K562 (cell line): Measurements from ENCODE around the gene HGFAC. TPM values are rescaled to one million over a fixed set of nuclear protein-coding genes. Genes with fewer than 3 reads are reported as not detected.

Experiments
- ATAC-seq: fragments of 200-7000 bp; cut with Tn5 transposase; 3 replicates; pipeline ENCODE4 v1.9.1; 2020; ENCODE audit warnings: moderate library complexity
- BruUV-seq: library from RNA; stranded (reverse); fragments of 400-500 nt; replicated peaks from 2 replicates; lab custom pipeline; 2021; lab: Mats Ljungman, UMichigan
- CTCF ChIA-PET: fragments of 300-600 bp; formaldehyde crosslinking; extraction: SDS; loops from one replicate; lab custom pipeline; 2021; ENCODE audit warnings: low intra/inter-chr PET ratio; lab: Yijun Ruan, JAX
- POLR2A ChIA-PET: fragments of 300-600, 350-650 bp; sonication (Branson Sonifier 250); formaldehyde crosslinking; extraction: SDS; loops from one replicate; lab custom pipeline; 2021; ENCODE audit warnings: antibody characterized with exemption, inconsistent platforms; lab: Yijun Ruan, JAX
- DNase-seq, 4 experiments: peaks; one replicate each; pipeline versions ENCODE4 v3.0.0 to v3.0.0-alpha.2; 2011 to 2018; ENCODE audit warnings: low spot score in 3 of 4, mixed read lengths in 3 of 4; ENCODE audit errors: extremely low read depth in 1 of 4
- FAIRE-seq: peaks from 2 replicates; lab custom pipeline; 2011; peaks lifted over from hg19 to GRCh38; lab: Jason Lieb, UNC
- H2AFZ ChIP-seq: 2 replicates; pipeline ENCODE4 v1.6.0; 2011; ENCODE audit warnings: low read depth, low read length, control low read depth, inconsistent platforms
- H3K27ac ChIP-seq: fragments of 200-600 bp; 3 replicates; pipeline ENCODE4 v1.8.0; 2011; ENCODE audit warnings: low read depth, mild to moderate bottlenecking, control low read depth, inconsistent platforms, low read length, moderate library complexity, mixed read lengths; ENCODE audit errors: extremely low read depth
- H3K27me3 ChIP-seq, 2 experiments: fragments of 300-600 bp in 1 of 2; 2 replicates in 1 of 2; 3 replicates in 1 of 2; pipeline versions ENCODE4 v1.6.0 to v1.8.0; 2011; ENCODE audit warnings: inconsistent platforms in 2 of 2, low read length in 2 of 2, mild to moderate bottlenecking in 1 of 2, mixed read lengths in 1 of 2, moderate library complexity in 1 of 2; ENCODE audit not compliant: control insufficient read depth in 2 of 2, insufficient read depth in 2 of 2
- H3K36me3 ChIP-seq: fragments of 300-600 bp; 3 replicates; pipeline ENCODE4 v1.8.0; 2011; ENCODE audit warnings: mild to moderate bottlenecking, low read length, inconsistent platforms; ENCODE audit not compliant: control insufficient read depth, insufficient read depth
- H3K4me1 ChIP-seq, 2 experiments: fragments of 200-600 bp in 1 of 2; replicated peaks in 1 of 2; 2 replicates in 1 of 2; 3 replicates in 1 of 2; pipeline versions ENCODE4 v1.5.1 to v1.8.0; 2011; ENCODE audit warnings: inconsistent platforms in 2 of 2, low read length in 2 of 2, mild to moderate bottlenecking in 1 of 2, mixed read lengths in 1 of 2, moderate library complexity in 1 of 2; ENCODE audit not compliant: control insufficient read depth in 2 of 2, insufficient read depth in 2 of 2
- H3K4me2 ChIP-seq: 2 replicates; pipeline ENCODE4 v1.6.1; 2011; ENCODE audit warnings: low read length, control low read depth, inconsistent platforms, mixed read lengths; ENCODE audit not compliant: insufficient read depth
- H3K4me3 ChIP-seq: fragments of 200-600 bp; sonication (generic), shearing (Covaris generic); 2 replicates; pipeline ENCODE4 v1.5.1; 2016; ENCODE audit warnings: control low read depth, inconsistent platforms
- H3K79me2 ChIP-seq: fragments of 200-600 bp; 3 replicates; pipeline ENCODE4 v1.8.0; 2011; ENCODE audit warnings: low read length, inconsistent platforms; ENCODE audit not compliant: control insufficient read depth, insufficient read depth
- H3K9ac ChIP-seq, 2 experiments: 2 replicates each; pipeline versions ENCODE4 v1.6.0 to v1.6.1; 2011; ENCODE audit warnings: low read depth in 2 of 2, low read length in 2 of 2, control low read depth in 1 of 2, inconsistent platforms in 1 of 2, mild to moderate bottlenecking in 1 of 2, mixed read lengths in 1 of 2; ENCODE audit not compliant: insufficient read depth in 1 of 2
- H3K9me1 ChIP-seq: one replicate; pipeline ENCODE4 v1.6.0; 2011; ENCODE audit warnings: inconsistent platforms, mild to moderate bottlenecking, low read length, moderate library complexity; ENCODE audit not compliant: control insufficient read depth, insufficient read depth
- H3K9me3 ChIP-seq: replicated peaks from 2 replicates; pipeline ENCODE4 v1.5.1; 2011; ENCODE audit warnings: low read depth, low read length, inconsistent platforms; ENCODE audit not compliant: control insufficient read depth, insufficient read depth
- H4K20me1 ChIP-seq: replicated peaks from 2 replicates; pipeline ENCODE4 v1.6.1; 2011; ENCODE audit warnings: low read length, inconsistent platforms, mixed read lengths; ENCODE audit not compliant: control insufficient read depth, insufficient read depth
- GATAD2B ChIP-seq: fragments of 450-650 bp; IDR thresholded peaks from 2 replicates; pipeline ENCODE4 v1.6.1; 2017; ENCODE audit warnings: mild to moderate bottlenecking, borderline replicate concordance
- HNRNPLL ChIP-seq: fragments of 200-400 bp; formaldehyde crosslinking; IDR thresholded peaks from 2 replicates; pipeline ENCODE4 v1.6.1; 2017; ENCODE audit warnings: low read length, low read depth, mild to moderate bottlenecking; ENCODE audit not compliant: poor library complexity, severe bottlenecking
- PHF8 ChIP-seq: fragments of 200-600 bp; sonication (generic); IDR thresholded peaks from 2 replicates; pipeline ENCODE4 v1.6.1; 2012; ENCODE audit warnings: mixed run types, mild to moderate bottlenecking, inconsistent platforms, low read length, moderate library complexity, borderline replicate concordance
- ZNF41 ChIP-seq: fragments of 250-450 bp; sonication (Bioruptor Pico); conservative IDR thresholded peaks from 2 replicates; pipeline ENCODE4 v1.4.0; 2020; ENCODE audit warnings: mild to moderate bottlenecking
- WGBS: fragments of 100-300 bp; shearing (Covaris generic); methylation state at CpG from one replicate; pipeline ENCODE4 v1.1.6; 2016; ENCODE audit warnings: low coverage, mixed read lengths; ENCODE audit not compliant: insufficient coverage; ENCODE audit errors: missing lambda C conversion rate; 5-methylcytosine and 5-hydroxymethylcytosine counted together
- in situ Hi-C: fragments of 300-500 bp; cut with MboI; formaldehyde crosslinking; loops from 4 replicates; pipeline ENCODE4 v1.15.0; 2018; ENCODE audit warnings: inconsistent platforms, mixed read lengths
- intact Hi-C: fragments of 100-400 bp; cut with micrococcal nuclease; formaldehyde crosslinking; loops from 2 replicates; pipeline ENCODE4 v1.14.2; 2022
- polyA plus RNA-seq, 8 experiments: library from polyadenylated mRNA; depleted of rRNA in 4 of 8; stranded (reverse) in 5 of 8; unstranded in 3 of 8; fragments of >200 nt; fragmentation: Nextera tagmentation in 2 of 8; fragmentation: Illumina TruSeq in 1 of 8; extraction: Ambion mirVana in 2 of 8; extraction: Trizol in 1 of 8; gene quantifications; 2 replicates each; pipeline versions ENCODE4 v1.2.1 to v1.2.3, GENCODE V29; 2011 to 2014; ENCODE audit warnings: inconsistent platforms in 1 of 8, missing spikeins in 1 of 8
- total RNA-seq, 7 experiments: library from RNA; depleted of rRNA in 6 of 7; stranded (reverse); fragments of >200 nt in 6 of 7; fragmentation: Illumina TruSeq in 2 of 7; extraction: Trizol in 2 of 7; gene quantifications; 2 replicates each; pipeline versions ENCODE4 v1.2.1 to v1.2.3, GENCODE V29; 2011 to 2021; ENCODE audit warnings: low replicate concordance in 1 of 7

Gene HGFAC
- total and polyA plus RNA-seq, 9 of the 15 experiments (the other 6 are each of a cell fraction or from before 2014, with no cell fraction given), result 0.13 TPM; not detected in 8

- TF ChIP-seq GATAD2B, result no peak
Observed at GRCh38 chr4:3462790-3463415, 21.1 kb downstream of the HGFAC start, which contains the start of gene DOK7 (continued).

DNA sequence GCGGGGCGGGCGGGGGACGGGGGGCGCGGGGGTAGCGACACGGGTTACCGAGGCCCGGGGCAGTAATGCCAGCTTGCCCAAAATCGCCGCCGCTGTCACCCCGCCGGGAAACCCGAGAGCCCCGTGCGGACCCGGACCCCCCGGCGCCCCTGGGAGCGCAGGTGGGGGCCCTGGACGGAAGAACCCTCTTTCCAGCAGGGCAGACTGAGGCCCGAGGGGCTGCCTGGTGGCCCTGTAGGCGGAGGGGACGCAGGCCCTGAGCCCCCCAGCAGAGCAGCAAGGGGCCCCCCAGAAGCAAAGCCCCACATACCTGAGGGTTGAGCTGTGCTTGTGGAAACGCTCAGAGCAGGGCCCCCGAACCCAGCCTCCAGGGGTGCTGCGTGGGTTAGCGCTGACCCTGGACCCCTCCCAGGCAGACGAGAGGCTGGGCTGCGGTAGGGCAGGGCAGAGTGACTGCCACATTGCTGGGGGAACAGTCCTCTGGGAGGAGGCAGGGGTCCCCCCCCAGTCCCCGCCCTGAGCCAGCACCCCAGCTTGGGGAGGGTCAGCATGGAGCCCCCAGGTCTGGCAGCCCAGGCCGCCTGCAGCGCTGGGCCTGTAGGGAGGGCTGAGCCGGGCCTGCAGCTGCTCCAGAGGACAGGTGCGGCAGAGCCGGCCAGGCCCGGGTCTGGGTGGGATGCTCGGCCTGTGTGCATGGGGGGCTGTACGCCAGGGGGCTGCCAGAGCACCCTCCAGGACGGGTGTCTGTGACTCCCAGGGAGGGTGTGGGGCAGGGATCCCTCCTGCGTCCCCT is 22.0 kb downstream of the HGFAC start:
- intact Hi-C loops (no loop called here), in situ Hi-C loops (no loop called here)
- H3K79me2 ChIP-seq, result no peaks in the 10 kb centered on the region
- no peak overlapping the region for H3K4me3 ChIP-seq
- no peak for TF ChIP-seq PHF8
- no peak for TF ChIP-seq HNRNPLL
- TF ChIP-seq ZNF41 (CRISPR knock-in tag), result no peak
- peaks cover 7% of the 10 kb centered on the region; the same call in 1 of the 2 replicates for H3K9me3 ChIP-seq
- H4K20me1 ChIP-seq, result peaks cover 12% of the 10 kb centered on the region; the same call in 1 of the 2 replicates
- FAIRE-seq, result no peak
- peaks cover 25 to 60% of the 10 kb centered on the region in 2 experiments for H3K27me3 ChIP-seq
- H3K4me1 ChIP-seq, result peaks cover 0 to 34% of the 10 kb centered on the region in 2 experiments; a peak in 2 of 5 replicates
- H3K9me1 ChIP-seq, result peaks cover 2% of the 10 kb centered on the region
- H3K4me2 ChIP-seq, result no peak overlapping the region
- no peak overlapping the region for H3K9ac ChIP-seq
- no peak overlapping the region for H2AFZ ChIP-seq
- BruUV-seq, result no TSS peak
- no peak for DNase-seq
- POLR2A ChIA-PET, result interaction anchor here (1.3 kb wide), 1 partner anchor 328 kb away, joined by 4 read pairs; no protein-coding TSS in a partner anchor
- 2% methylated on average over 11 of the region's 43 CpGs for WGBS
- CTCF ChIA-PET, result no interaction called here
- no peak overlapping the region for H3K27ac ChIP-seq
- ATAC-seq, result no peak
- H3K36me3 ChIP-seq, result no peaks in the 10 kb centered on the region
